HG03280 (cell line): ENCODE measurements around the gene OAT.
"Not testable (repeated sequence)": the region's sequence is repeated elsewhere in the genome, so short reads cannot be mapped to it uniquely, and the experiment has no call there.

ENCODE experiments used
- ATAC-seq: cut with Tn5 transposase; IDR thresholded peaks from one replicate; pipeline ENCODE4 v1.9.1; 2021; ENCODE audit warnings: mild to moderate bottlenecking, moderate library complexity; ENCODE audit not compliant: unreplicated experiment

Gene OAT

DNA sequence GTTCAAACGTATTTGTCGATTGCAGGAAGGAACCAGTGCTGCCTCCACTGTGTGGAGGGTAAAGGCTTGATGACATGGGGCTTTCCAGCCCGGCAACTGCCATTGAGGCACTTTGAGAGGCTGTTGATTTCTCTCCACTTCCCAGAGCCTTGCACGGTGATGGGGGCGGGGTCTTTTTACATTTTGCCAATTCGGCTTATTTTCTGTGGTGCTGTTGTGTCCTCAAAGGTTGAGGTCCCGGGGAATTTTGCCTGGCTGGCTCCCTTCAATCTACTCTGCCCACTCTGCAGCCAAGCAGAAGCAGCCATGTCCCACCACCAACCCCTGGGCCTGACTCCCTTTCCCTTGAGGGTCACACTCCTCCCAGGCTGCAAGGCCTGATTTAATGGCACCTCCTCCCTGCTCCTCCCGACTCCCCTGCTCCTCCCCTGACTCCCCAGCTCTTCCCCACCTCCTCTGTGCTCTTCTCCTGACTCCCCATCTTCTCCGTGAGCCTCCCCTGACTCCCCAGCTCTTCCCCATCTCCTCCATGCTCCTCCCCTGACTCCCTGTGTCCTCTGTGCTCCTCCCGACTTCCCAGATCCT, 39.0 kb downstream of the OAT start:
- no peak for ATAC-seq

DNA sequence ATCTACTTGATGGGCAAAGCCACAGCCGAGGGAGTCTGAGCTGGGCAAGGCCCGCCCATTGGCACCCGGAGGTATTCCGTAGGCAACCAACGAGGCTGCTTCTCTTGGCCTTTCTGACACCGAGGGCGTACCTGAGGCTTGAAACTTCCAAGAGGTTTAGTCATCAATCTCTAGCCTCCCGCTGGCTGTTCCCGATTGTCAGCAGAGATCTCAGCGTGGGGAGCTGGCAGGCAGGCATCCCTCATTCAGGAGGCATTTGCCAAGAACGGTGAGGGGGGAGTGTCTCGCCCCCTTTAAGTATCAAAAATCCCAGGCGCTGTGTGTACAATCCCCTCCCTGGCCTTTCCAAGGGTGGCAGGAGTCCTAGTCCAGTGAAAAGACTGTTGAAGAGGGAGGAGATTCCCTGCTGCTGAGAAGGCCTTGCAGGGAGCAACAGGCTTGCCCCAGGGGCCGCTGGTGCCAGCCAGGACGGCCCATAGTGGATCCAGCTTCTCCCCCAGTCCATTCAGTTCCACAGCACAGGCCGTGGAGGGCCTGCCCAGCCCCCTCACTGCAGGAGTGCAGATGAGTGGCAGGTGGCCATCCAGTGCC, 39.7 kb downstream of the OAT start:
- ATAC-seq: no peak

DNA sequence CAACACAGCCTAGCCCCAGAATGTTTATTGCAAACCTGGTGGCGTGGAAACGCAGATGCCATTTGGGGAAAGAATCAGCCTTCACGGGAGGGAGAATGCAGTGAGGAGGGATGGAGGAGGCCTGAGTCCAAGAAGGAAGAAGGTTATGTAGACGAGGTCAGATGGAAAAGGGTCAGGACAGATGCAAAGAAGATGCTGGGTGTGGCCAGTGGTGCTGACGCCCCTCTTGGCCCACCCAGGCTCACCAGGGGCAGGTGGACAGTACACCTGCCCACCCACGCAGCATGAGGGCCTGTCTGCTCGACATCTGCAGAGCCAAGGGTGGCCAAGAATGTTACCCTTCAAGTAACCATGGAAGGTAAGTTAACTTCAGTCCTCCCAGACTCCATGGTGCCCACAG, 40.5 kb downstream of the OAT start:
- no peak for ATAC-seq

DNA sequence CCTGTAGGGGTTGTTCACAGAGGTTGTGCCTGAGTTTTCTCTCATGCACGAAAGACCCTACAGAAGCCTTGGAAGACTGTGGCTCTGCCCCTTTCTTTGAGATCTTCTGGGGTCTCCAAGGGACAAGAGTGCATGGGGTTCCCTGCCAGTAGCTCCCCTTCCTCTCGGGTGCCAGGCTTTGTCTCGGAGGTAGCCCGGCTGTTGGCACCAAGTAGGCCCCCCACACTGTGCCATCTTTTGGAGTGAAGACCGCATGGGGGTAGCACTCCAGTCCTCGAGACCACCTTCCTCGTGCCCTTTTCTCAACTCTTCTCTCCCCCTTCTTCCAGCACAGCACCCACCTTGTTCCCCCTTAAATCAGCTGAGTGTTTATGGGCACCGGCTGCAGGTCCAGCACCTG, 41.6 kb downstream of the OAT start:
- ATAC-seq: no peak

DNA sequence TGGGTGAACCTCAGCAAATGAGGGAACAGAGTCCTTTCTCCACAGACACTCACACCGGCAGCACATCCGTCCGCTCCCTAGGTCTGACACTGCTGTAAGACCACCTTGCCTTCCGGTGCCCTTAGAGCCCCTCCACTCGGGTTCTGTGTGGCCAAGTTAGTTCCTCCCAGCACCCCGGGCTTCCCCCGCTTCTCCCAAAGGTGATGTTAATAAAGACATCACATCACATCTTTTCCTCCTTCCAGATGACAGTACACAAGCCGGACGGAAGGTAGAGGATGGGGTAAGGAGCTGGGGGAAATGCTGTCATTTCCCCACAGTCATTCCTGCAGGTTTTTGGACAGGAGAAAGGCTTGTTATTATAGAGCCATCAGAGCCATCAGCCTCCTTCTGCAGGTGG, 42.3 kb downstream of the OAT start:
- no peak for ATAC-seq

DNA sequence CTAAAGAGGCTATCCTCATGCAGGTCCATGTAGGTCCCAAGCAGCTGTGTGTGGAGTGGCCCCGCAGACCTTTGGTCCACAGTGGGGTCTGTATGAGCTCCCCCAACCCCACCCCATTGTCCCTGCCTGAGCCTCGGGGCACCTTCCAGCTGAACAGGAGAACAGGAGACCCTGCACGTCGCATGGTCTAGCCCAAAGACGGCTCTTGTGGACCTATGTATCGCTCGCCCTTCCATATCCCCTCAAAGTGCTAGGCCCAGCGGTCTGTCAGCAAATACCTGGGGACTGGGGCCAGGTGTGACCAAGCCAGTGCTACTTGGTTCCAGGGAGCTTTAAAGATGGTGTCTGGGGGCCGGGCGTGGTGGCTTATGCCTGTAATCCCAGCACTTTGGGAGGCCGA, 43.0 kb downstream of the OAT start:
- no peak for ATAC-seq

DNA sequence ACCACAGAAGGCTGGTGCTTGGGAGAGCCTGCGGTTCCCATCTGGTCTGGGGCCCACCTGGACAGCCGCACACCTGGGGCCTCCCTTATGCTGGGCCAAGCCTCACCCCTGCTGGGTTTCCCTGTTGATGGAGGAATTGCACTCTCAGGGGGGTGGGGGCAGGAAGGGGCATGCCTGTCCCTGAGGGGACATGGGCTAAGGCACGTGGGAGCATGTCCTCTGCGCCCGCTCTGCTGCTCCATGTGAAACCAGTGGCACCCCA, 43.4 kb downstream of the OAT start:
- no peak for ATAC-seq

DNA sequence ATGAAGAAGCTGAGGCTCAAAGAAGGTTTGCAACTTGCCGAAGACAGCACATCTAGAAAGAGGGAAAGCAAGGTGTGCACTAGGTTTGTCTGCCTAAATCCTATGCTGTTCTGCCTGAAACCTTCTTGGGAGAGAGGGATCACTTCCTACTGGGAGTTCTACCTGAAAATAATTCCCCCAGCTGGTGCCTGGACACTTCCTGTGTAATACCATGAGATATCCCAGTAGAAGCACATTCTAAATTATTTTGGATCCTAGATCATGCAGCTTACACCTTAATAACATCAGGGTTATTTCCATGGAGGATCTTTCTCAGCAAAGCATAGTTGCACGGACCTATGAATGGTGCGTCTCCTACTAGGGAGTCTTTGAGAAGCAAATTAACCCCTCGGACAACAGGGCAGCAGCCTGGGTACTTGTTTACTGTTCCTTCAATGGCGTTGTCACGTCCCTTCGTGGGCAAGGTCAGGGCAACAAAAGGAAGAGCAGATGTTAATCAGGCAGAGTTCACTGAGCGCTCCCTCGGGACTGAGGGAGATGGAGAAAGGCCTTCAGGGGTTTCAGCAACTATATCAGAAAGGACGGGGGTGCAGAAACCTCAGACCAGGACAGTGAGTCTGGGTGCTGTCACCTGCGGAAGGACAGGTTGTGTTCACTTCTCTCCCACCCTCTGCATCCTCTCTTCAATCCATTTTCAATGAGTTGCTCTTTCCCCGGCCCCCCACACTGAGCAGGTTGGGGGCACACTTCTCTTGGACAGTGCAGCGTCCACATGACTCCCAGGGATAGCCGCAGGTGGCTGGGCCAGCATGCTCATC, 44.0 kb downstream of the OAT start:
- no peak for ATAC-seq

DNA sequence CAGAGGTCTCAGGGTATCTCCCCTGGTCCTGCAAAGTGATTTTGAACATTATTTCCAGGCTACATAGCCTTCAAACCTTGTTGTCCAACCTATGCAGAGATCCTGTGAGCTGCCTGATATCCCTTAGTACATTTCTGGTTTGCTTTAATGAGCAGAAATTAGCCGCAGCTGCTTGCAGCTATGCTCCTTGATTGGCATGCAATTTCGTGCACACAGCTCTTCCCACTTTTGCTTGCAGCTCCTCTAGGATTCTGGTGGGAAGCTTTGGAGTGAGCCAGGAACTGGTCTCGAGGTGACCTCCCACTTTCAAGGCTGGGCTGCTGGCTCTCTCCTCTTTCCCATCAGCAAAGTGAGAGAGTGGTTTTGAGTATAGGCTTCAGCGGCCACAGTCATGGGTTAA, 45.8 kb downstream of the OAT start:
- ATAC-seq: no peak

DNA sequence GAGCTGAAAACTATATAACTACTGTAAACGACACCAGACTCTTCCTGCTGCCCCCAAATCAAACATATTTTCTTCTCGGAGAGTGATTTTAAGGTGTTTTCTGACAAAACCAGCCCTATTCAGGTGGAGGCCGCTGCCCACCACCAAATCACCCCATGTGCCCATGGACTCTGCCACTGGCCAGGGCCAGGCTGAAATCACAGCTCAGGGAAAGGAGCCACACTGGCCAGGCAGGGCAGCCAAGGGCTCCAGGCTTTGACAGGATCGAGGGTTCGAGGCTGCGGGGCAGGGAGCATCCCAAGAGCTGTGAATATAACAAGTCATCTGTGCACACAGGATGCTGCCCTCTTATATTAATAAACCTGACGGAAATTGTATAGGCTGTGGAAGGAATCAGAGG, 48.3 kb downstream of the OAT start:
- ATAC-seq: no peak

DNA sequence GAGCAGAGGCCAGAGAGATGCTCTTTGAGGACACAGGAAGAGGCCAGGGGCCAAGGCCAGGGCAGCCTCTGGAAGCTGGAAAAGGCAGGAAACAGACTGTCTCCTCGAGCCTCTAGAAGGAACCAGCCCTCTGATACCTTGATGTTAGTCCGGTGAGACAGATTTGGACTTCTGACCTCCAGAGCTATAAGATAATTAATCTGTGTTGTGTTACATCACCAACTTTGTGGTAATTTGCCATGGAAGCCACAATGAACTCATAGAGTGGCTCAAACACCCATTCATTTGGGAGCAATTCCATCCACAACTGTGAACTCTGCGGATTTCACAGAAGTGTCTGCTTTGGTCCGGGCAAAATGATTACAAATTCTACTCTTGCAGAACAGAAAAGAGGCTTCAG, 48.7 kb downstream of the OAT start:
- no peak for ATAC-seq

DNA sequence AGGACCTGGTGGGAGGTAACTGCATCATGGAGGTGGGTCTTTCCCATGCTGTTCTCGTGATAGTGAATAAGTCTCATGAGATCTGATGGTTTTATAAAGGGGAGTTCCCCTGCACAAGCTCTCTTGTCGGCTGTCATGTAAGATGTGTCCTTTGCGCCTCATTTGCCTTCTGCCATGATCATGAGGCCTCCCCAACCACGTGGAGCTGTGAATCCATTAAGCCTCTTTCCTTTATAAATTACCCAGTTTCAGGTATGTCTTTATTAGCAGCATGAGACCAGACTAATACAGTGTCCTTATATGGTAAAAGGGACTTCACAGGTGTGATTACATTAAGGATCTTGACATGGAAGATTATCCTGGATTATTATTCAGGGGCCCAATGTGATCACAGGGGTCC, 49.2 kb downstream of the OAT start:
- not testable (repeated sequence) for ATAC-seq

DNA sequence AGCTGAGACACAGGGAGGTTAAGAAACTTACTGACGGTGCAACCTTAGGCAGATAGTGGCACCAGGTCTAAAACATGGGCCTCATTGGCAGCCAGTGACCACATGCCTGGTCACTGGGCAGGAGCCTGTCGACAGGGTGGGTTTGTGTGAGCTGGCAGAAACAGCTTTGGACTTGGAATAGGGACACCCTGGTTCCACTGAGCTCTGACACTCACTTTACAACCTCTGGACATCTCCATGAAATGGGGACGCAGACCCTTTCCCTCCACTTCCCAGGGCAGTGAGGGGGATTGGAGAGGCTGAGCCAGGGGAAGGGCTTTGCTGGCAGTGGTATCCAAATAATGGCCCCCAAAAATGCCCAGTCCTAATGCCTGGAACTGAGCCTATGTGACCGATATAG, 49.7 kb downstream of the OAT start:
- no peak for ATAC-seq

DNA sequence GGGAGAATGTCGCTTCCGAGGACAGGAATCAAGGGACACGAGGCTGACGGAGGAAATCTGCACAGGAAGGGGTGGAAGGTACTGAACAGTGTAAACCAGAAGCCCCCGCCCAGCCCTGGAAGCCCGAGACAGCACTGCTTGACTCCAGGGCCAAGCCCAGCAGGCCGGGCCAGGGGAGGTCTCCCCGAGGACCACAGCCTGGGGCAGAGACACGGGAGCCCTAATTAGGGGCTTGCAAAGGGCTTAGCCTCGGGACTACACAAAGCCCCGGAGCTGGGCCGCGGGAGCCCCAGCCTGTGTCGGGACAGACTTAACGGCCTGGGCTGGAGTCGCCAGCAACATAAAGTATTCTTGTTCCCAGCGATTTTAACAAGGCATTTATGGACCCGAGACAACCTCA, 50.8 kb downstream of the OAT start:
- ATAC-seq: no peak

DNA sequence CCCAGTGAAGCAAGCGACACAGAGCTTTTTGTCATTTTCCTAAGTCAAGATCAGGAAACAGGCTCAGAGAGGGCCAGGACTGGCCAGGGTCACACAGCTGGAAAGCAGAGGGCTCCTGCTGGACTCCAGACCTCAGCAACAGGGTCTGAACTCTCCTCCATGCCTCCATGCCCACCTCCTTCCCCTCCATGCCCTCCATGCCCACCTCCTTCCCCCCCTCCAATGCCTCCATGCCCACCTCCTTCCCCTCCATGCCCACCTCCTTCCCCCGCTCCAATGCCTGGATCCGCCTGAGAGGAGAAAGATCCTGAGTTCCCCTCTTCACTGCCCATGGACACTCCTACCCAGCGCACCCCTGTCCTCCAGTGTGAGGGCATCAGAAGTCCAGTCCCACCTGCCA, 51.3 kb downstream of the OAT start:
- no peak for ATAC-seq

DNA sequence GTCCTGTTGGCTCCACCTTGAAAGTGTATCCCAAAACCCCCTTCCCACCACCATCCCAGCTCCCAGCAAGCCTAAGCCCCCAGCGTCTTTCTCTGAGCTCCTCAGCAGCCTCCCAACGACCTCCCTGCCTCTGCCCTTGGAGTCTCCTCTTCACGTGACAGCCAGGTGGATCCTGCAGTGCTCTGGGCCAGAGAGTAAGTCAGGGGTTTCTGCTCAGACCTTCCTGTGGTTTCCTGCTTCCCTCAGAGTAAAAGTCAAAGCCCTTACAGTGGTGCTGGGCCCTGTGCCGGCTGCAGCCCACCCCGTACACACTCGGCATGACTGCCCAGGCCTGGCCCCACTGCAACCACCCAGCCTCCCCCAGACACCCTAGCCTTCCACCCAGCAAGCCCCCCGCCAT, 51.9 kb downstream of the OAT start:
- no peak for ATAC-seq

DNA sequence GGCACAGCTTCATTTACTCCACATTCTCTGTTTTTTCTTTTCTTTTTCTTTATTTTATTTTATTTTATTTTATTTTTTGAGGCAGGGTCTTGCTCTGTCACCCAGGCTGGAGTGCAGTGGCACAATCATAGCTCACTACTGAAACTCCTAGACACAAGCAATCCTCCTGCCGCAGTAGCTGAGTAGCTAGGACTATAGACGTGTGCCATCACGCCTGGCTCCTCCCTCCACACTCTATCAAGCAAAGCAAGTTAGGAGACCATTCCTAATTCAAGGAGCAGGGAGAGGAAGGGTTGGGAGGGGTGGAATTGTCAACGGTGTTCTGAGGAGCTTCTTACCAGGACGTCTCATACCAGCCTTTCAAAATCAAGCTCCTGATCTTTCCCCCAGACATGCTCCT, 52.4 kb downstream of the OAT start:
- no peak for ATAC-seq

DNA sequence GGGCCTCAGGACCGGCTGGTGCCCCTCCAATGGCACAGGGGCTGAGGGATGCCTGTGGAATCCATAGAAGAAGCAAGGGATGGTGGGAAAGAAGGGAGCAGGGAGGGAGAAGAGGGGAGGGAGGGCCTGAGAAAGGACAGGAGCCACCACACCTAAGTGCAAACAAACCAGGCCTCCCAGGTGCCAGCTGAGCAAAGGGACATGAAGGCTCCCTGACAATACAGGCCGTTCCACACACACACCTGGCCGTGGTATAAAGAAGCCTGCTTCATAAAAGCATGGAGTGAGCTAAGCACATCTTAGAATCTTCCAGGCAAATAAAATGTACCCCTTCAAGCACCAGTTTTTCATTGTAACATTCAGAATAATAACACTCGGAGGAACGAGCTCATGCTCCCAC, 54.0 kb downstream of the OAT start:
- no peak for ATAC-seq

DNA sequence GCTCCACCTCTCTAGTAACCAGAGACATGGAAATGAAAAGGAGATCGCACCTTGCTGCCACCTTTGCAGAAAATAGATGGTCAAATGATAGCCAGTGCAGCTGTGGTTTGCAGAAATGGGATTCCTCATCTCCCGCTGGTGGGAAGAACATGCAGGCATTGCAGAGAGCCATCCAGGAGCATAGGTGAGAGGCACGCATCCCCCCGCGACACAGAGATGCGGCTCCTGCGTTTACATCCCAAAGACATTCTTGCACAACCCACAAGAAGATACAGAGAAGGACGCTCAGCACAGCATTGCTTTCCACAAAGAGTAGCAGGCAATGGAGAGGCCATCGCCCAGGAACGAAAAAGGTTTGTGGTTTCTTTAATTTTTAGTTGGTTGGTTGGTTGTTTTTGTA, 56.2 kb downstream of the OAT start:
- no peak for ATAC-seq

DNA sequence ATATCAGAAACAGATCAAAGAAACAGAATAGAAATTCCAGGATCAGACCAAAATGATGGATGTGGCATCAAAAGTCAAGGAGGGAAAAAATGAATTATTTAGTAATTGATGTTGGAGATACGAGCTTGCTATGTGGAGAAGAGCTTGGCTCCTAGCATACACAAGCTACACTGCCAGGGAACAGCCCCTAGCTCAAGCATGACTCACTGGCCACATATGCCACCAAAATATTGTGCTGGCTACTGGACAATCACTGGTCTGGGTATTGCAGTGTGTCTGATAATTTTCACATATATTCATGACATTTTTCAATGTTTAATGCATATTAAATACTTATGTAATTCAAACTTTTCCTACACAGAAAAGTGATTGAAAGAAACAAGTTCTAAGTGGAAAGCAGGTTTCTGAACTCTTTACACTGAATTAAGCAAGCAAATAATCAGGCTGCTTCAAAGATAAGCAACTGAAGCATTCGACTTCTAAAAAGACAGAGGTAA, 59.3 kb downstream of the OAT start:
- no peak for ATAC-seq

DNA sequence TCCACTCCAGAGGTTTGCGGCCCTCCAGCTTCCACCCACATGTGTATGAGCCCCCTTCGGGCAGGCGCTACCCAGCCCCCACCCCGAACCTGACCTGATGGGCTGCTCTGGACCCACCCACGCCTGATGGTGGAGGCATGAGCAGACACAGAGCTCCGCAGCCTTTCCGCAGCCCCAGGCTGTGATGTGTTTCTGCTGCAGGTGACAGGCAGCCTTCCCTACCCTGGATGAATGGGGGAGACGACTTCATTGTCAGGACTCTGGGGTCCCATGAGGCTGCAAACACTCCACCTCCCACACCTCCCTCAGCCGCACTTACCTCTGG, 61.2 kb downstream of the OAT start:
- ATAC-seq: no peak

DNA sequence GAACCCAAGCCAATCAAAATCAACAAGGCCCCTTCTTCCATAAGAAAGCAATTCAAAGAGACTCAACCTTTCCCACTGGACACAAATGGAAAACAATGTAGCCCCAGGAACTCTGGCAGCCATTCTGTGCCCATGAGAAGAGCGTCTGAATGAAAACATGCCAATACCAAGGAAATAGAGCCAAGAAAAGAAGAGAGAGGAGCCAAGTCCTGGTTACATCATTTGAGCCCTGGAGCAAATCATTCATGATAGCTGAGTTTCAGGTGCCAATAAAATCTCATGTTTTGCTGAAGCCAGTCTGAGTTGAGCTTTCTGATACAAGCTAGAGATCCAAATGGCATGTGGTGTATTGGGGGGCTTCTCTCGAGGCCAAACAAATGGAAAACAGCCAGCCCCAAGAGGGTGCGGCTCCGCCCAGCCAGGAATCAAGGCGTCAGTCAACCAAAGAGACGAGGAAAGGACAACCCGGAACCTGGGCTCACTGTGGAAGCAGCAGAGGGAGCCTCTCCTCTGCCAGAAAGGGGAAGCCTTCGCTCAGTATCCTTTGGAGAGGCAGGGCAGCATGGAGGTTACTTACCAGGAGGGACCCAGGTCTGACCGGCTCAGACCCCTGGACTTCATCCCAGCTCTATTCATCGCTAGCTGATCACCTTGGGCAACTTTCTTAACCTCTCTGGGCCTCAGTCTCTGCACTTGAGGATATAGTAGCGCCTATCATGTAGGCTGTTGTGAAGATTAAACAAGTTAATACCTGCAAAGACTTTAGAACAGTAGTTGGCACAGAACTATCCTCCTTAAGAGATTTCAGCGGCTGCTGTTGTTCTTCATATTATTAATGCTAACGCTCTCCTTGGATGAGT, 61.8 kb downstream of the OAT start:
- ATAC-seq: no peak
